AG04449 (cell line): ENCODE data around the gene CORO2B.

Source experiments
- CTCF ChIA-PET: fragments of 350-600 bp; formaldehyde crosslinking; extraction: SDS; loops from one replicate; lab custom pipeline; 2021; ENCODE audit warnings: antibody characterized with exemption; lab: Yijun Ruan, JAX
- POLR2A ChIA-PET: fragments of 400-600, 350-600 bp; formaldehyde crosslinking; extraction: SDS; loops from one replicate; lab custom pipeline; 2020; ENCODE audit warnings: antibody characterized with exemption, inconsistent platforms; lab: Yijun Ruan, JAX
- DNase-seq: peaks from one replicate; pipeline ENCODE4 v3.0.0-alpha.2; 2010; ENCODE audit warnings: low read depth, low spot score
- H3K4me3 ChIP-seq: 2 replicates; pipeline ENCODE4 v1.5.1; 2011; ENCODE audit warnings: low read depth, mild to moderate bottlenecking, control low read depth, low read length
- CTCF ChIP-seq: IDR thresholded peaks from one replicate; pipeline ENCODE4 v1.5.1; 2011; ENCODE audit warnings: mild to moderate bottlenecking, moderate library complexity, low read length, control low read depth, inconsistent platforms; ENCODE audit not compliant: insufficient read depth; ENCODE audit errors: missing control alignments

Gene CORO2B

GRCh38 chr15:68636256-68636655 lies 57.5 kb downstream of the CORO2B start:
- POLR2A ChIA-PET = no interaction called here
- CTCF ChIA-PET = interaction anchor here (0.7 to 1.8 kb wide), 6 partner anchors 10 to 83 kb away, joined by 3 to 8 read pairs (median 4); no protein-coding TSS in a partner anchor
- no peak for DNase-seq
- no peak overlapping the region for H3K4me3 ChIP-seq
- TF ChIP-seq CTCF = no peak

- ChIA-PET POLR2A (interaction anchor here (0.7 kb wide), 1 partner anchor 12 kb away, joined by 3 read pairs; no protein-coding TSS in a partner anchor), CTCF (interaction anchor here (1.0 to 3.4 kb wide), 5 partner anchors 13 to 83 kb away, joined by 3 to 18 read pairs (median 3); no protein-coding TSS in a partner anchor)
- TF ChIP-seq CTCF = no peak
- H3K4me3 ChIP-seq = no peak overlapping the region
- no peak for DNase-seq
These were observed 59.1 kb downstream of the CORO2B start for GRCh38 chr15:68637767-68638404.

- no peak overlapping the region for H3K4me3 ChIP-seq
- TF ChIP-seq CTCF = no peak
- ChIA-PET POLR2A (no interaction called here), CTCF (interaction anchor here (0.7 to 3.4 kb wide), 4 partner anchors 12 to 85 kb away, joined by 3 to 18 read pairs (median 10); no protein-coding TSS in a partner anchor)
- DNase-seq = peak; percentile 24
These were observed 60.2 kb downstream of the CORO2B start for GRCh38 chr15:68638953-68639515.

GRCh38 chr15:68639926-68640600 lies 61.3 kb downstream of the CORO2B start:
- ChIA-PET POLR2A (no interaction called here), CTCF (interaction anchor here (1.0 to 3.4 kb wide), 5 partner anchors 11 to 90 kb away, joined by 3 to 18 read pairs (median 5); no protein-coding TSS in a partner anchor)
- DNase-seq = no peak
- H3K4me3 ChIP-seq = no peak overlapping the region
- no peak for TF ChIP-seq CTCF

- no peak for TF ChIP-seq CTCF
- ChIA-PET CTCF (interaction anchor here (1.0 to 3.4 kb wide), 3 partner anchors 10 to 91 kb away, joined by 3 to 18 read pairs (median 5); no protein-coding TSS in a partner anchor), POLR2A (no interaction called here)
- no peak overlapping the region for H3K4me3 ChIP-seq
- DNase-seq = no peak
These were observed 62.1 kb downstream of the CORO2B start for GRCh38 chr15:68640791-68641331.
